Astrocyte (in vitro differentiated cells and primary cell): Measurements from ENCODE around the gene SLC5A4. TPM values are rescaled to one million over a fixed set of nuclear protein-coding genes. Genes with fewer than 3 reads are reported as not detected.

ENCODE experiments used
- DNase-seq: peaks from one replicate; pipeline ENCODE4 v3.0.0-alpha.2; 2010; ENCODE audit warnings: low read depth
- FAIRE-seq: peaks from 2 replicates; lab custom pipeline; 2011; peaks lifted over from hg19 to GRCh38; lab: Jason Lieb, UNC
- H2AFZ ChIP-seq: 2 replicates; pipeline ENCODE4 v1.6.0; 2012; ENCODE audit warnings: low read depth, low read length, inconsistent platforms
- H3K27ac ChIP-seq: 2 replicates; pipeline ENCODE4 v1.5.1; 2011; ENCODE audit warnings: low read depth, low read length, inconsistent platforms
- H3K27me3 ChIP-seq: 2 replicates; pipeline ENCODE4 v1.6.0; 2011; ENCODE audit warnings: low read length, inconsistent platforms; ENCODE audit not compliant: insufficient read depth
- H3K36me3 ChIP-seq: 2 replicates; pipeline ENCODE4 v1.5.1; 2011; ENCODE audit warnings: low read length, inconsistent platforms; ENCODE audit not compliant: insufficient read depth
- H3K4me1 ChIP-seq: 2 replicates; pipeline ENCODE4 v1.5.1; 2011; ENCODE audit warnings: low read length, inconsistent platforms; ENCODE audit not compliant: insufficient read depth
- H3K4me2 ChIP-seq: 2 replicates; pipeline ENCODE4 v1.6.0; 2012; ENCODE audit warnings: low read length, inconsistent platforms
- H3K4me3 ChIP-seq: 2 replicates; pipeline ENCODE4 v1.5.1; 2011; ENCODE audit warnings: low read depth, mild to moderate bottlenecking, low read length, inconsistent platforms; ENCODE audit not compliant: insufficient read depth
- H3K79me2 ChIP-seq: 2 replicates; pipeline ENCODE4 v1.6.0; 2012; ENCODE audit warnings: mild to moderate bottlenecking, low read length, inconsistent platforms; ENCODE audit not compliant: insufficient read depth
- H3K9ac ChIP-seq: 2 replicates; pipeline ENCODE4 v1.6.0; 2012; ENCODE audit warnings: mild to moderate bottlenecking, low read length, inconsistent platforms
- H3K9me3 ChIP-seq: 2 replicates; pipeline ENCODE4 v1.5.1; 2012; ENCODE audit warnings: low read depth, mild to moderate bottlenecking, low read length, inconsistent platforms; ENCODE audit not compliant: insufficient read depth
- H4K20me1 ChIP-seq: 2 replicates; pipeline ENCODE4 v1.6.0; 2012; ENCODE audit warnings: low read length, inconsistent platforms; ENCODE audit not compliant: insufficient read depth
- H3K27ac Mint-ChIP-seq: one replicate; pipeline ENCODE4 v1.8.0; 2021; ENCODE audit warnings: mild to moderate bottlenecking, mixed read lengths; ENCODE audit not compliant: unreplicated experiment
- H3K27me3 Mint-ChIP-seq: one replicate; pipeline ENCODE4 v1.8.0; 2021; ENCODE audit warnings: low read depth, mixed read lengths; ENCODE audit not compliant: unreplicated experiment
- H3K36me3 Mint-ChIP-seq: one replicate; pipeline ENCODE4 v1.8.0; 2021; ENCODE audit warnings: low read depth, mixed read lengths; ENCODE audit not compliant: unreplicated experiment
- H3K4me1 Mint-ChIP-seq: one replicate; pipeline ENCODE4 v1.8.0; 2021; ENCODE audit warnings: low read depth, mixed read lengths; ENCODE audit not compliant: unreplicated experiment
- H3K4me3 Mint-ChIP-seq: one replicate; pipeline ENCODE4 v1.8.0; 2021; ENCODE audit warnings: mild to moderate bottlenecking, moderate library complexity, mixed read lengths; ENCODE audit not compliant: unreplicated experiment
- H3K9me3 Mint-ChIP-seq: one replicate; pipeline ENCODE4 v1.8.0; 2021; ENCODE audit warnings: mild to moderate bottlenecking, mixed read lengths; ENCODE audit not compliant: unreplicated experiment
- EZH2 ChIP-seq: IDR thresholded peaks from 2 replicates; pipeline ENCODE4 v1.6.1; 2012; ENCODE audit warnings: mild to moderate bottlenecking, low read length, inconsistent platforms; ENCODE audit not compliant: insufficient read depth
- total RNA-seq: library from RNA; stranded (reverse); gene quantifications from 2 replicates; pipeline ENCODE4 v1.2.1, GENCODE V29; 2021
- TF ChIP-seq, protein P1 (sequence below): IDR thresholded peaks from 2 replicates; pipeline ENCODE4 v1.5.1; 2011; ENCODE audit warnings: low read depth, mild to moderate bottlenecking, inconsistent platforms, low read length, moderate library complexity; ENCODE audit not compliant: insufficient read depth

SLC5A4 gene
- total RNA-seq, 1 donor from 2014 or later, result 0.14 TPM

DNA sequence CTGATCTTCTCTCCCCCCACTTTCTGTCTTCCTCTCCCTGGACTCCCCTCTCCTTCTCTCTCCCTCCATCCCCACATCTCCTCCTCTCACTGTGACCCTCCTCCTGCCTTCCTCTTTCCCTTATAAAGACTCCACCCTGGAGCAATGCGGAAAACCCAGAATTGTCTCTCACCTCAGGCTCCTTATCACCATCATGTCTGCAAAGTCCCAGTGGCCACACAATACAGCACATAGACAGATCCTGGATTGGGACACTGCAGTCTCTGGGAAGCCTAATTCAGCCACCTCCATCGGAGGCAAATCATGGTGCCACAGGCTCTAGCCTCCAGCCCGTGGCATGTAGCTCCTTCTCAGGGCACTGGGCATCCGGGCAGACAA is 53.0 kb downstream of the SLC5A4 start:
- Mint-ChIP-seq H3K36me3 (no peaks in the 10 kb centered on the region), H3K4me1 (peaks cover 3% of the 10 kb centered on the region), H3K27ac (no peak overlapping the region), H3K27me3 (peaks cover 61% of the 10 kb centered on the region), H3K4me3 (no peak overlapping the region), H3K9me3 (peaks cover 5% of the 10 kb centered on the region)
- FAIRE-seq, result no peak
- H3K4me1 ChIP-seq, result no peaks in the 10 kb centered on the region
- TF ChIP-seq, protein P1, sequence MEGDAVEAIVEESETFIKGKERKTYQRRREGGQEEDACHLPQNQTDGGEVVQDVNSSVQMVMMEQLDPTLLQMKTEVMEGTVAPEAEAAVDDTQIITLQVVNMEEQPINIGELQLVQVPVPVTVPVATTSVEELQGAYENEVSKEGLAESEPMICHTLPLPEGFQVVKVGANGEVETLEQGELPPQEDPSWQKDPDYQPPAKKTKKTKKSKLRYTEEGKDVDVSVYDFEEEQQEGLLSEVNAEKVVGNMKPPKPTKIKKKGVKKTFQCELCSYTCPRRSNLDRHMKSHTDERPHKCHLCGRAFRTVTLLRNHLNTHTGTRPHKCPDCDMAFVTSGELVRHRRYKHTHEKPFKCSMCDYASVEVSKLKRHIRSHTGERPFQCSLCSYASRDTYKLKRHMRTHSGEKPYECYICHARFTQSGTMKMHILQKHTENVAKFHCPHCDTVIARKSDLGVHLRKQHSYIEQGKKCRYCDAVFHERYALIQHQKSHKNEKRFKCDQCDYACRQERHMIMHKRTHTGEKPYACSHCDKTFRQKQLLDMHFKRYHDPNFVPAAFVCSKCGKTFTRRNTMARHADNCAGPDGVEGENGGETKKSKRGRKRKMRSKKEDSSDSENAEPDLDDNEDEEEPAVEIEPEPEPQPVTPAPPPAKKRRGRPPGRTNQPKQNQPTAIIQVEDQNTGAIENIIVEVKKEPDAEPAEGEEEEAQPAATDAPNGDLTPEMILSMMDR, result no peak
- TF ChIP-seq EZH2, result no peak
- no peak overlapping the region for H3K4me3 ChIP-seq
- H2AFZ ChIP-seq, result no peak overlapping the region
- H3K27me3 ChIP-seq, result no peaks in the 10 kb centered on the region
- H3K36me3 ChIP-seq, result no peaks in the 10 kb centered on the region
- H4K20me1 ChIP-seq, result no peaks in the 10 kb centered on the region
- no peaks in the 10 kb centered on the region for H3K9me3 ChIP-seq
- H3K4me2 ChIP-seq, result no peak overlapping the region
- no peak overlapping the region for H3K27ac ChIP-seq
- no peaks in the 10 kb centered on the region for H3K79me2 ChIP-seq
- no peak overlapping the region for H3K9ac ChIP-seq
- DNase-seq, result no peak

DNA sequence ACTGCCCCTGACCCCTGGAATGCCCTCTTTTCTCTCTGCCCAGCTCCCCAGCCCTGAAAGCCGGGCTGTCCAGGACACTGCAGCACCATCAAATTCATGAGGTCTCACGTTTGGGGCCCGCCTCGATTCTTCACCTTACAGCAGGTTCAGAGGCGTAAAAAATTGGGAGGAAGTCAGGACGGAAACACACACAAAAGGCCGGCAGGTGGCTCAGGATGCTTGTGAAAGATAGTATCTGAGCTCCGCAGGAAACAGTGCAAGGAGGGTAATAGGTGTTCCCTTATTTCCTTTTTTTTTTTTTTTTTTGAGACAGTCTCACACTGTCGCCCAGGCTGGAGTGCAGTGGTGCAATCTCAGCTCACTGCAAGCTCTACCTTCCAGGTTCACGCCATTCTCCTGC is 54.4 kb downstream of the SLC5A4 start:
- H3K4me1 Mint-ChIP-seq, result peaks cover 3% of the 10 kb centered on the region
- H3K4me3 Mint-ChIP-seq, result no peak overlapping the region
- Histone ChIP-seq H4K20me1 (no peaks in the 10 kb centered on the region), H3K4me2 (no peak overlapping the region), H3K9me3 (no peaks in the 10 kb centered on the region), H3K79me2 (no peaks in the 10 kb centered on the region), H3K36me3 (no peaks in the 10 kb centered on the region), H3K9ac (no peak overlapping the region), H3K4me1 (no peaks in the 10 kb centered on the region), H3K4me3 (no peak overlapping the region), H3K27me3 (peaks cover 2% of the 10 kb centered on the region), H3K27ac (no peak overlapping the region), H2AFZ (no peak overlapping the region)
- no peaks in the 10 kb centered on the region for H3K36me3 Mint-ChIP-seq
- TF ChIP-seq, protein P1, result no peak
- FAIRE-seq, result no peak
- no peak for DNase-seq
- peaks cover 70% of the 10 kb centered on the region for H3K27me3 Mint-ChIP-seq
- H3K27ac Mint-ChIP-seq, result no peak overlapping the region
- peaks cover 5% of the 10 kb centered on the region for H3K9me3 Mint-ChIP-seq

DNA sequence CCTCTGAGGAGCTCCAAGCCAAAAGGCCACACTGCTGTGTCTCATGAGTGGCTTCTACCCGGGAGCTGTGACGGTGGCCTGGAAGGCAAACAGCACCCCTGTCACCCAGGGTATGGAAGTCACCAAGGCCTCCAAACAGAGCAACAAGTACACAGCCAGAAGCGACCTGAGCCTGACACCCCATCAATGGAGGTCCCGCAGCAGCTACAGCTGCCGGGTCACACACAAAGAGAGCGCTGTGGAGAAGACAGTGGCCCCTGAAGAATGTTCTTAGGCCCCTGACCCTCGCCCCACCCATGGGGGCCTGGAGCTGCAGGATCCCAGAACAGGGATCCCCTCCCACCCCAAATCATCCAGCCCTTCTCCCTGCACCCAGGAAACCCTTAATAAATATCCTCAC is 55.2 kb downstream of the SLC5A4 start:
- H3K27me3 ChIP-seq, result peaks cover 2% of the 10 kb centered on the region
- no peak for FAIRE-seq
- H3K27ac Mint-ChIP-seq, result no peak overlapping the region

More for the DNA sequence above, 55.2 kb downstream of the SLC5A4 start:
- H3K36me3 Mint-ChIP-seq, result no peaks in the 10 kb centered on the region
- peaks cover 5% of the 10 kb centered on the region for H3K9me3 Mint-ChIP-seq
- no peaks in the 10 kb centered on the region for H3K36me3 ChIP-seq
- H3K27me3 Mint-ChIP-seq, result peaks cover 70% of the 10 kb centered on the region
- TF ChIP-seq, protein P1, result no peak
- no peak for TF ChIP-seq EZH2
- no peaks in the 10 kb centered on the region for H3K4me1 ChIP-seq
- H3K9me3 ChIP-seq, result no peaks in the 10 kb centered on the region
- no peaks in the 10 kb centered on the region for H4K20me1 ChIP-seq
- no peak for DNase-seq
- no peaks in the 10 kb centered on the region for H3K79me2 ChIP-seq
- no peak overlapping the region for H3K27ac ChIP-seq
- H3K4me3 ChIP-seq, result no peak overlapping the region
- no peak overlapping the region for H3K9ac ChIP-seq
- H3K4me3 Mint-ChIP-seq, result no peak overlapping the region
- peaks cover 3% of the 10 kb centered on the region for H3K4me1 Mint-ChIP-seq
- H3K4me2 ChIP-seq, result no peak overlapping the region
- no peak overlapping the region for H2AFZ ChIP-seq
